HG03342 (cell line): ENCODE measurements around the gene ALLC.

Source experiments
- ATAC-seq: cut with Tn5 transposase; IDR thresholded peaks from one replicate; pipeline ENCODE4 v1.9.1; 2021; ENCODE audit warnings: mild to moderate bottlenecking, moderate library complexity; ENCODE audit not compliant: unreplicated experiment

Gene ALLC

DNA sequence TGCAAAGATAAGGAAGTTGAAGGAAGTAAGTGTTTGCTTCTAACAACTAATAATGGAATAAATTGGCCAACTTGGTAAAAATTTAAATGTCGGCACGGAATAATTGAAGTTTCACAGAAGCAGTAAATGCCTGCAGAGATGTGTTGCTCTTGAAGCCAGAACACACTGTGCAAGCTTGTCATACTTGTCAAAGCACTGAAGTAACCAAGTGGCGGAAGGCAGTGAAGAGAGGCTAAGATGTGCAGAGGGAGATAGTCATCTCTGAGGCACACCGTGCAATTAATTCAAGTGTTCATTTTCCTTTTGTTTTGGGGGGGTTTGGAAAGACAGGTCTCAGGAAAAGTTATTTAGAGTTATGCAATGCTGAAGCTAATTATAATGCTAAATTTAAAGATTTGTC is 50.6 kb downstream of the ALLC start:
- no peak for ATAC-seq

DNA sequence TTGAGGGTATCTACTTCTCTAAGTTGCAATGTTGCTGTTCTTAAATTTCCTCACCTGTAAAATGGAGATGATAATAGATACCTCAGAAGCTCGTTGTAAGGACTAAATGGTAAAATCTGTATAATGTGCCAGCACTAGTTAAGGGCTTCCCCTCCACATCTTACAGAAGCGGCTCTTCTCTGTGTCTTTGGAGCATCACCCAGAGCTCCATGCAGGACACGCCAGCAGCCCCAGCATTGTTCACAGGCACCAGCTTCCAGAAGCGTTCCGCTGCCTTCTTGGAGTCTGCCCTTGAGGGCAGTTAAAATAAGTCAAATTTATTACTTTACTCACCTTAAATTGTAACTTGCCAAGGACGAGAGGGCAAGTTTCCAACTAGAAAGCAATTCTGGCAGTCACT is 51.2 kb downstream of the ALLC start:
- no peak for ATAC-seq

- no peak for ATAC-seq
Observed at GRCh38 chr2:3712424-3712823, 54.4 kb downstream of the ALLC start.

DNA sequence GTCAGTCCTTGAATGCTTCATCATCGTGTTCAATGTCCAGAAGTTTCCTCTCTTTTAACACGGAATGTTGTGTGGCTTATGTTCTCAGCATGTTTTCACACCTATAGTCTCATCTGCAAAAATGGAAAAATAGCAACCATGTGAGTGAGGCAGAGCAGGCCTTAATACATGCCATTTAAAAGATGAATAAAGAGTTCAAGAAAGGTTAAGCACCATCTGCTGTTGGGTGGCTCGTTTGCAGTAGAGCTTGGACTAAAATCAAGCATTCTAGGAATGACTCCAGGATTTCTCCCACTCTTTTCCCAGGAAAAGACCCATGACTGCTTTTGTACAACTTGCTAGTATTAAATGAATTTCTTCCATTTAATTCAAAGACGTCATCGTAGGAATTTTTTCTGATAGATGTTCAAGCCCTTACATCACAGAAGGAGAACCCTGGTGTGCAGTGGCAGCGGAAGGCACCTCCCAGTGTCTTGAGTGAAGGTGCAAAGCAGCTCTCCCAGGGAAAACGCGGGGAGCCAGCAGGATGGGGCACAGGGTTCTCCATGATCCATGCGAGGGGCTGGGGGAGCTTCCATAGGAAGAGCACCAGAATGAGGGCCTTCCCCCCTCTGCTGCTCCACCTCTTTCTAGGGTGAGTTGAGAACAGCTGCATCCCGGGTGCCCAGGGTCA is 55.0 kb downstream of the ALLC start:
- no peak for ATAC-seq

GRCh38 chr2:3718679-3719078 is 60.7 kb downstream of the ALLC start:
- ATAC-seq, result no peak

DNA sequence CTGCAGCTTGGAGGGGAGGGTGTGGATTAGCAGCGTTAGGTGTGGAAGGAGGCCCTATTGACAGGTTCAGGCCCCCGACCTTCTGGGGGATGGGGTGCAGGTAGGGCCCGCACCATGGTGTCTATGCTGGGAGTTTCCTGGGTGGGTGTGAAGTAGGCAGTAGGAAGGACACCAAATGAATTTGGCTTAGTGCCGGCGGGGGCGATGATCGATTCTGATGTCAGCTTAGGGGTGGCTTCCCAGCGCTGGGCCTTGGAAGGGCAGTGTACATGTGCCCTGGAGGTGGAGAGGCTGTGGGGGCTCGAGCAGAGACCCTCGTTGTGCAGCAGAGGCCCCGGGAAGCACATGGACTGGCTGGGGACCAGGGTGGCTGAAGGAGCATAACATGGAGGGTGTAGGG is 67.0 kb downstream of the ALLC start:
- no peak for ATAC-seq

DNA sequence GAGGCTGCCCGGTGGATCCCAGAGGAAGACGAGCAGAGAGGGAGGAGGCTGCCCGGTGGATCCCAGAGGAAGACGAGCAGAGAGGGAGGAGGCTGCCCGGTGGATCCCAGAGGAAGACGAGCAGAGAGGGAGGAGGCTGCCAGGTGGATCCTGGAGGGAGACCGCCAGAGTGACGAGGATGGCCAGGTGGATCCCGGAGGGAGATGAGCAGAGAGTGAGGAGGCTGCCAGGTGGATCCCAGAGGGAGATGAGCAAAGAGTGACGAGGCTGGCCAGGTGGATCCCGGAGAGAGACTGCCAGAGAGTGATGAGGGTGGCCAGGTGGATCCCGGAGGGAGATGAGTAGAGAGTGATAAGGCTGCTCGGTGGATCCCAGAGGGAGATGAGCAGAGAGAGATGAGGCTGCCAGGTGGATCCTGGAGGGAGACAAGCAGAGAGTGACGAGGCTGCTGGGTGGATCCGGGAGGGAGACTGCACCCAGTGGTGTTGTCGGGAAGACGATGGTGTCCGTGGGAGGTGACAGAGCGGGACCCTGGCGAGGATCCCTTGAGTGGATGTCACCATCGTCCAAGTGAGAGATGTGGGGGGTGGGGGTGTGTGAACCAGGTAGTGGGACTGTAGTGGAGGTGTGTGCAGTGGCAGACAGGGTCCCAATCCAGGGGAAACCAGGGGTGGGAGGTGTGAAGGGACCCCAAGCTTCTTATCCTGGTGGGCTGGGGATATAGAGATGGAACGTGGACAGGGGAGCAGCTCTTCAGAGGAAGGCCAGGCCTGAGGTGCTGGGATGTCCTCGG is 67.7 kb downstream of the ALLC start:
- no peak for ATAC-seq

DNA sequence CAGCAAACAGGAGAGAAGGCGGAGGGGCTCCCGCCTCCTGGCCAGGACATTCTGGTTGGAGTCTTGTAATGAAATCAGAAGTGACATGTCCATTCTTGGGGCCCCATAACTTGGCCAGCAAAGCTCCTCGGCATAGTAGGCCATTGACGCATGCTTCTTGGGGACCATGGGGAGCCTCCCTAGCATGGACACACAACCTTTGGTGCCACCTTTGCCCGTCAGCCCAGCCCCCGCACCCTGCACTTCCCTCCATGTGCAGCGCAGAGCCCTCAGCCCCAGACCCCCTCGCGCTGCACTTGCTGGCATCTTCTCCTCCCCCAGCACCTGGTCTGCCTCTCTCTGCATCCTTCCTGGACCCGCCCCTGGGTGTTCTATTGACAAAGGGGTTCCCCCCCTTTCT is 68.5 kb downstream of the ALLC start:
- ATAC-seq, result no peak

DNA sequence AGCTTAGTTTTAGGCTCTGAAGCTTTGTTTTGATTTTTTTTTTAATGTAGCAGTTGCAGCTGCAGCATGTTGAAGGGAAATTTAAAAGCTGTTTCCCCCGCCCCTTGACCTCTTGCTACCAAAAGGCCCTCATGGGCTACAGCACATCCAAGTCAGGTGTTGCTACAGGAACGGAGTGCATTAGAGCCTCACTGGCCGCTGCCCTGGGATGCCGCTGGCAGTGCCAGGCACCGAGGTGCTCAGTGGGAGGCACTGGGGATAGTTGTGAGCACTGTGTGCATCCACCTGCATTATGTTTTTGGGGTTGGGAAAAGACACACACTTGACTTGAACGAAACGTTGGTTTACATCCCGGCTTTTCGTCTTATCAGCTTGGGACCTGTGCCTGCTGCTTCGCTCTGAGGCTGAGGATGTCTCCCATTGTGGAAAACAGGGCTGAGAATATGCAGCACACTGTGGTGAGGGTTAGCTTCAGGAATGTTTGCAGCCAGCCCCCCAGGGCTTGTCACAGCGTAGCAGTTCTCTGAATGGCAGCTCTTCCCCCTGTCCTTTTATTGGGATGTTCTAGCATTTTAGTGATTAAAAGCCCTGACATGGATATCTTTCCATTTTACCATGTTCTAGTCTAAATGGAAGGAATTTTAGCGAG is 69.5 kb downstream of the ALLC start:
- ATAC-seq, result no peak

DNA sequence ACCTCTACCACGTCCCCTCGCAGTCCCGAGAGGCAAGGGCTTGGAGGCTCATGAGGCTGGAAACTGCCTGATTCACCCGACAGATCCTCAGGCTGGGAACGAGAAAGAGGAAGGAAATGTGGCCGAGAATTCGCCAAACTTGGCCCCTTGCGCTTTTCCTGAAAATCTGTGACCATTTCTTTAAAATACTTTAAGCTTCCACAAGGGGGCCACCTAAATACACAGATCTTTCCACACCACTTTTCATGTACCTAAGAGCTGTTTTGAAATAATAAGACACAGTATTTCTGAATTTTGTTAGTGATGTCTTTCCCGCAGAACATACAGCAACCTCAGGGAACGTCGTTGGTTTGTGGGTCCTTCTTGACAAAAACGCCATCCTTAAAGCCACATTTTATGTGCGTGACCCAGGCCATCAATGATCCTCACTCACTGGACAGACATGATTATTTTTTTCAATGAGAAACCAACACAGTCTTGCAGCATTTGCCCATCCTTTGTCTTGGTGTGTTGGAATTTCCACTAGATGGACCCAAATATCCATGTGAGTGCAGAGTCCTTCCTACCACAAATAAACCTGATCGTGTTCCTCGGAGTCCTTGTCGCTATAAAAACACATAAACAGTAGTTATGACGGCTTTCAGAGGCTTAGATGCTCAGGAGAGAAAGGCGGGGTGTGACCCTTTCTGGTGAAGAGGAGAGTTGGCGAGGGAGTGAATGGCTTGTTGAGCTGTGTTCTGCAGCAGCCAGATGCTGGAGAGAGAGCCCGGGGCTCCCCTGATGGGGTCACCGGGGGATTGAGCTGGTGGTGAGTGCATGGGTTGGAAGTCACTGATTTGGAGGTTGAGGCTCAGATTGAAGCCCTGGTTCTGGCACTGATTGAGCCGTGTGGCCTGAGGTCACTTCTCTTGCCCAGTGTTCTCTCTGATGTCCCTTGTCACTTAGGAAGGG is 70.4 kb downstream of the ALLC start:
- ATAC-seq, result no peak

- ATAC-seq, result no peak
Observed at GRCh38 chr2:3729055-3729448, 71.1 kb downstream of the ALLC start.

GRCh38 chr2:3729786-3730185 is 71.8 kb downstream of the ALLC start:
- no peak for ATAC-seq

- ATAC-seq, result no peak
Observed at GRCh38 chr2:3730646-3731045, 72.6 kb downstream of the ALLC start.

GRCh38 chr2:3731829-3732228 is 73.8 kb downstream of the ALLC start:
- ATAC-seq, result no peak

- ATAC-seq, result no peak
Observed at GRCh38 chr2:3736112-3736511, 78.1 kb downstream of the ALLC start.

GRCh38 chr2:3737128-3737527 is 79.1 kb downstream of the ALLC start:
- ATAC-seq, result no peak

- no peak for ATAC-seq
Observed at GRCh38 chr2:3738454-3738853, 80.5 kb downstream of the ALLC start.

DNA sequence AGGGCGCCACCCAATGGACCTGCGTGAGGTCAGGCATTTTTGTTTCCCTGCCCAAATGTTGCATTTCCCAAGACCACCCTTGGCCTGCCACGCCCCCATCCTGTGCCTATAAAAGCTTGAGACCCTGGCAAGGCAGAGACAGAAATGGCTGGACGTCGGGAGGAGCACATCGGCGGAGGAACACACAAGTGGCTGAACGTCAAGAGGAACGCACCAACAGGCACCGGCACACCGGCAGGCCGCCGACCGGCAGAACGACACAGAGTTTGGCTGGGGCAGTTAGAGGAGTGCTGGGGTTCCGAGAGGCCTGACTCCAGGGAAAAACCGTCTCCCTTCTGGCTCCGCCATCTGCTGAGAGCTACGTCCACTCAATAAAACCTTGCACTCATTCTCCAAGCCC is 81.3 kb downstream of the ALLC start:
- no peak for ATAC-seq

DNA sequence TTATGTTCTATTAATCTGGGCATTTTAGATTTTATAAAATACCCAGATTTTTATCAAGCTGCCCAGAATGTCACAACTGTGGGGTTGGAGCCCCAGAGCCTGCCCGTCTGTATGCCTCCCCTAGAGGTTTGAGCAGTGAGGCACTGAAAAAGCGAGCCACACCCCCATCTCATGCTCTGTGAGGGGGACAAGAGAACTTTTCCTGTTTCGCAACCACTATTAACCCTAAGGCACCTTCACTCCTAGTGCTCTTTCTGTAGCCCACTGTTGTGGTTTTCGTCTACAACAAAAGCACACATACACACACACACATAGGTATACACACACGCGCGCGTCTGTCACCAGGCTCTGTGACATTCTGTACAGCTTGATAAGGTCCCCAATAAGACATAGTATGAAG is 83.4 kb downstream of the ALLC start:
- ATAC-seq, result no peak

- no peak for ATAC-seq
Observed at GRCh38 chr2:3741867-3742602, 84.0 kb downstream of the ALLC start.
